Neuron (in vitro differentiated cells): ENCODE measurements around the gene RNMT.

Source experiments
- H2AFZ ChIP-seq: one replicate; pipeline ENCODE4 v1.6.1; 2013; ENCODE audit warnings: low read depth, mild to moderate bottlenecking, inconsistent platforms, low read length, moderate library complexity
- H3K27me3 ChIP-seq: one replicate; pipeline ENCODE4 v1.6.1; 2013; ENCODE audit warnings: low read length; ENCODE audit not compliant: insufficient read depth
- H3K36me3 ChIP-seq: one replicate; pipeline ENCODE4 v1.6.1; 2013; ENCODE audit warnings: low read length; ENCODE audit not compliant: insufficient read depth
- H3K4me1 ChIP-seq: one replicate; pipeline ENCODE4 v1.6.1; 2013; ENCODE audit warnings: low read length; ENCODE audit not compliant: insufficient read depth
- H3K4me3 ChIP-seq: 2 replicates; pipeline ENCODE4 v1.5.1; 2013; ENCODE audit warnings: mild to moderate bottlenecking, low read length, moderate library complexity
- H3K9me3 ChIP-seq: one replicate; pipeline ENCODE4 v1.6.1; 2013; ENCODE audit warnings: low read length

RNMT gene

DNA sequence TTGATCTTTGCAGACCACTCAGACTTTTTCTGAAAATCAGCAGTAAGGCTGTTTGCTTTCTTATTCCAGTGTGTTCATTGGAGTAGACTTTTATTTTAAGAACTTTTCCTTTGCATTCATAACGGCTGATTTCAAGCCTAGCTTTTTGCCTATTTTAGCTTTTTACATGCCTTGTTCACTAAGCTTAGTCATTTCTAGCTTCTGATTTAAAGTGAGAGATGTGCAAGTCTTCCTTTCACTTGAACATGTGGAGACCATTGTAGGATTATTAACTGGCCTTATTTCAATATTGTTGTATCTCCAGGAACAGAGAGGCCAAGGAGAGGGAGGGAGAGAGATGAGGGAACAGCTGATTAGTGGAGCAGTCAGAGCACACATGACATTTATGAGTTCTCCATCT, 32.1 kb downstream of the RNMT start:
- no peak overlapping the region for H3K4me3 ChIP-seq
- peaks cover 9% of the 10 kb centered on the region for H3K9me3 ChIP-seq
- no peaks in the 10 kb centered on the region for H3K4me1 ChIP-seq
- peaks cover 52% of the 10 kb centered on the region for H3K36me3 ChIP-seq
- H2AFZ ChIP-seq, result no peak overlapping the region
- H3K27me3 ChIP-seq, result no peaks in the 10 kb centered on the region

DNA sequence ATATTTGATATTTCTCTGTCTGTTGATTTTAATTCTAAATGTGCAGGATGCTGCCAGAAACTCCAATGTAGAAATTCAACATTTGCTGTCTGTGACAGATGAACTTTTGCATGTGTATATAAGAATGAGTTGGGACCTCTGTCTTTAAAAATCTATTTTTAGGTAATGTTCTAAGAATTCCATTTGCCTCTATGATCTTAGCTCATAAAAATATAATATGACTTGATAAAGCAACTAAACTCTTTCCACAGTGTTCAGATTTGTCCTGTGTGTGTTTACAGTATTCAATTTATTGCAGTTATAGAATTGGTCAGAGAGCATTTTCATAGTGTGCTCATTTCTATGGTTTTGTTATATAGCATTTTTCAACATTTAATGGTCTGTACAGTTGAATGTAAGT, 33.6 kb downstream of the RNMT start:
- no peaks in the 10 kb centered on the region for H3K4me1 ChIP-seq
- H3K27me3 ChIP-seq, result no peaks in the 10 kb centered on the region
- no peak overlapping the region for H3K4me3 ChIP-seq
- H3K36me3 ChIP-seq, result peaks cover 41% of the 10 kb centered on the region
- no peak overlapping the region for H2AFZ ChIP-seq
- peaks cover 9% of the 10 kb centered on the region for H3K9me3 ChIP-seq

- Histone ChIP-seq H3K27me3 (no peaks in the 10 kb centered on the region), H3K36me3 (peaks cover 16% of the 10 kb centered on the region), H3K4me3 (no peak overlapping the region), H3K9me3 (peaks cover 13% of the 10 kb centered on the region), H3K4me1 (no peaks in the 10 kb centered on the region), H2AFZ (no peak overlapping the region)
These were observed 36.4 kb downstream of the RNMT start for GRCh38 chr18:13762690-13763439.

GRCh38 chr18:13775058-13775457, 48.6 kb downstream of the RNMT start:
- Histone ChIP-seq H3K27me3 (no peaks in the 10 kb centered on the region), H3K36me3 (no peaks in the 10 kb centered on the region), H2AFZ (no peak overlapping the region), H3K4me3 (no peak overlapping the region), H3K9me3 (no peaks in the 10 kb centered on the region), H3K4me1 (no peaks in the 10 kb centered on the region)

DNA sequence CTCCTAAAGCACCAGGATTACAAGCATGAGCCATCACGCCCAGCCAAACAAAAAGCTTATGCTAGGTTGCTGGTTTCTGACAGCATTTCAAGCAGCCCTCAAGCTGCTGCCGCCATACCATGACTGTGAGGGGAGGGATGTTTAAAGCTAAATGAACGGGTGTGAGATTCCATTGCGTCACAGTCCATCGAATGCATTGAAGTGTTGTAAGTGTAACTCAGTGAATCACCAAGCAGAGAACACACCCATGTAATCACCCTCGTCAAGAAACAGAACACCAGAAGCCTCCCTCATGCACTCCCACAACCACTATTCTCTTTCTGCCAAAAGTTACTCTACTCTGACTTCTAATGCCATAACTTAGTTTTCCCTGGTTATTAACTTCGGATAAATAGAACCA, 64.7 kb downstream of the RNMT start:
- H3K36me3 ChIP-seq, result no peaks in the 10 kb centered on the region
- H3K4me3 ChIP-seq, result no peak overlapping the region
- H3K9me3 ChIP-seq, result no peaks in the 10 kb centered on the region
- no peaks in the 10 kb centered on the region for H3K27me3 ChIP-seq
- H2AFZ ChIP-seq, result no peak overlapping the region
- no peaks in the 10 kb centered on the region for H3K4me1 ChIP-seq

DNA sequence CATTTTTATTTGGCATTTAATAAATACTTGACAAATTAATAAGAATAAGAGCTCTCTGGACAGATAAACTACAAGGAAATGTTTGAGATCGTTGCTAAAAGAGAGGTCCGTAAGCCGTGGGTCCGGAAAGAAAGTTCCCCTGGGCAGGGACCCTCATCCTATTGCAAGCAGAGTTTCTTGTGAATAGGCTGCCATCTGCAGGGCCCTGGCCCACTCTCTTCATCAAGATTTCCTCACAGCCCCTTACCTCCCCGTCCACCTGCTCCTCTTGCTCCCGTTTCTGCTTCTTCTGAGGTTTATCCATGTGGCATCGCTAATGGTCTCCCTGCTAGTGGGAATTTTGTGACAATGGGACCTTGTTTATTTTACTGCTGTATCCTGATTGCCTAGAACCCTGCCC, 67.3 kb downstream of the RNMT start:
- H3K4me3 ChIP-seq, result no peak overlapping the region
- no peaks in the 10 kb centered on the region for H3K9me3 ChIP-seq
- H3K27me3 ChIP-seq, result peaks cover 3% of the 10 kb centered on the region
- no peak overlapping the region for H2AFZ ChIP-seq
- no peaks in the 10 kb centered on the region for H3K4me1 ChIP-seq
- H3K36me3 ChIP-seq, result no peaks in the 10 kb centered on the region

DNA sequence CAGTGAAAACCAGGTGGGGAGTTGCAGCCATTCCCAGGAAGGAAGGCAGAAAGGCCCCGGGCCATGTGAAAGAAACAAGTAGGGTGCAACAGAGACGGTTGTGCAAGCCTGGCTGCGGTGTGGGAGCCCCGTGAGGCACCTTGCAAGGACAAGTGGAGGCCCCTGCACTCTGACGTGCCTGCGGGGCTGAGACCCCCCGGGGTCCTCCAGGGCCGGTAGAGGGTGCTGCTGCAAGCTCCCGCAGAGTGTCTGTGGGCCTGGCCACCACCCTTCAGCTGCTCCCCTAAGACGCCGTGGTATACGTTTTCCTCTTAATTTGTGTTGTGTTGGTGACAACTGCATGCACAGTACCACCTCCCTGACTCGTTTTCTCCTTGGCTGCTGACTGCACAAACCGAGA, 70.0 kb downstream of the RNMT start:
- Histone ChIP-seq H3K4me3 (no peak overlapping the region), H3K9me3 (no peaks in the 10 kb centered on the region), H3K36me3 (no peaks in the 10 kb centered on the region), H3K4me1 (no peaks in the 10 kb centered on the region), H3K27me3 (peaks cover 27% of the 10 kb centered on the region), H2AFZ (no peak overlapping the region)

- Histone ChIP-seq H3K36me3 (no peaks in the 10 kb centered on the region), H3K4me1 (no peaks in the 10 kb centered on the region), H2AFZ (no peak overlapping the region)
These were observed 70.7 kb downstream of the RNMT start for GRCh38 chr18:13797157-13797611.

DNA sequence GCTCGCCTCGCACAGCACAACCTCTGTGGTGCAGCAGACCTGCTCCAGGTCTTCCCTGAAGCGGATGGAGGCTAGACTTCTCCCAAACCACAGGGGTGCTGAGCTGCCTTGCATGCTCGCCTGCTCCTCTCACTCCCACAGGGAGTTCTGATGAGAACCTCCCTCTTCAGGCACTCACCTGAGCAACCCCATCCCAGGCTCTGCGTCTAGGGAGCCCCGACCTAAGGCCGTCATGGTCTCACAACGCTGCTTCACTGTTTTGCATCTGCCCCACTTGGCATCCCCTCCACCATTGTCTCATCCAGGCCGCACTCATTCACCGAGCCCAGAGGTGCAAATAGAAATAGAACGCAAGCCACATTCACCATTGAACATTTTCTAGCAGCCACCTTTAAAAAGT, 72.9 kb downstream of the RNMT start:
- H3K4me3 ChIP-seq, result no peak overlapping the region
- peaks cover 36% of the 10 kb centered on the region for H3K27me3 ChIP-seq
- no peak overlapping the region for H2AFZ ChIP-seq
- no peaks in the 10 kb centered on the region for H3K36me3 ChIP-seq
- no peaks in the 10 kb centered on the region for H3K4me1 ChIP-seq
- H3K9me3 ChIP-seq, result no peaks in the 10 kb centered on the region

More at GRCh38 chr18:13797157-13797611, 70.7 kb downstream of the RNMT start:
- Histone ChIP-seq H3K4me3 (no peak overlapping the region), H3K9me3 (no peaks in the 10 kb centered on the region), H3K27me3 (peaks cover 30% of the 10 kb centered on the region)

DNA sequence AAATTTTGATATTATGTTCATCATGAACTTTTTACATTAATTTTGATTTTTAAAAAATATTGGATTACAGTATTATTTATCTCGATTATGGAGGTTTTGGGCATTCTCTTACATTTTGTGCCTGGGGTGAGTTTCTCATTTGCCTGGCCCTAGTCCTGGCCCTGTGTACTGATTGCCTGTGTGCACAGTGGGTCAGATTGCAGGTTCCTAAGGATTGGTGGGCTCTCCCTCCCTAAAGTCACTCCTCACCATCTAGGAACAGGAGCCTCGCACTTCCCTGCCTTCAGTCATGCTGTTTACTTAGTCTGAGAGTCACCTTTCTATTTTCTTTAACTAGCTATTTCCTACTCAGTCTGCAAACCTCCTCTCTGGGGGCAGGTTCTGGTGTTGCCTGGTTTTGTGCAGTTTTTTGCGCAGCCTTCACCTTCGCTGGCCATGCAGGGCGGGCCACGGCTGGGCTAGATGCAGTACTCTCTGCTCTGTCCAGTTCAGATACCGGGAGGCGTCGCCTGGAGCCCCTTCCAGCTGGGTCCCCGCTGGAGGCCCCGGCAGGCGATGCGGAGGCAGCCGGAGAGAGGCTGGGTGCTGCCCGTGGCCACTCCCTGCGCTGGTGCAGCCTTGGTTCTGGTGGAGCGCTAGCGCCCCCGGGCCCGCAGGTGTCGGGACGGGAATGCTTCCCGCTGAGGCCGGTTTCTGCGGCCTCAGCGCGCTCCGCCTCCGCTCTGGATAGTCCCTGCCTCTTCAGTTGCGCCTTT, 74.2 kb downstream of the RNMT start:
- H3K4me1 ChIP-seq, result no peaks in the 10 kb centered on the region
- H3K27me3 ChIP-seq, result peaks cover 36% of the 10 kb centered on the region
- no peak overlapping the region for H3K4me3 ChIP-seq
- H3K9me3 ChIP-seq, result no peaks in the 10 kb centered on the region
- H3K36me3 ChIP-seq, result no peaks in the 10 kb centered on the region
- peak overlapping the region; percentile 63 for H2AFZ ChIP-seq

DNA sequence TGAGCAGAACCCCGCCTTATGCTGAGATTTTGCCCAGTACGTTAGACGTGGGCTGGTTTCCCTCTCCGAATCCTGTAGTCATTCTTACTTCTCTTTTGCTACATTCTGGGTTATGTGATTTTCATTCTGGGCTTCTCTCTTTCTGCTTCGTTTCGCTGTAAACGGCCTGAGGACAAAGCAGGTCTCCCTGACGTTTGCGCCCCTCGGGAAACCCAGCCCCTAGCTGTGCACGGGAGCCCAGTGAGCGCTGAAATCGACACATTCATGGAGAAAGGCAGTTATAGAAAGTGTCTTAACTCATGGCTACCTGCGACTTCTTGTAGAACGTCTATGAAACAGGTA, 74.8 kb downstream of the RNMT start:
- H3K4me3 ChIP-seq, result no peak overlapping the region

GRCh38 chr18:13804305-13804704, 77.8 kb downstream of the RNMT start:
- H3K27me3 ChIP-seq, result peaks cover 28% of the 10 kb centered on the region
- no peaks in the 10 kb centered on the region for H3K36me3 ChIP-seq
- no peak overlapping the region for H3K4me3 ChIP-seq
- H3K9me3 ChIP-seq, result no peaks in the 10 kb centered on the region
- H2AFZ ChIP-seq, result no peak overlapping the region
- H3K4me1 ChIP-seq, result no peaks in the 10 kb centered on the region

More for the DNA sequence above, 74.8 kb downstream of the RNMT start:
- Histone ChIP-seq H2AFZ (peak overlapping the region; percentile 63), H3K27me3 (peaks cover 36% of the 10 kb centered on the region), H3K4me1 (no peaks in the 10 kb centered on the region), H3K9me3 (no peaks in the 10 kb centered on the region), H3K36me3 (no peaks in the 10 kb centered on the region)

DNA sequence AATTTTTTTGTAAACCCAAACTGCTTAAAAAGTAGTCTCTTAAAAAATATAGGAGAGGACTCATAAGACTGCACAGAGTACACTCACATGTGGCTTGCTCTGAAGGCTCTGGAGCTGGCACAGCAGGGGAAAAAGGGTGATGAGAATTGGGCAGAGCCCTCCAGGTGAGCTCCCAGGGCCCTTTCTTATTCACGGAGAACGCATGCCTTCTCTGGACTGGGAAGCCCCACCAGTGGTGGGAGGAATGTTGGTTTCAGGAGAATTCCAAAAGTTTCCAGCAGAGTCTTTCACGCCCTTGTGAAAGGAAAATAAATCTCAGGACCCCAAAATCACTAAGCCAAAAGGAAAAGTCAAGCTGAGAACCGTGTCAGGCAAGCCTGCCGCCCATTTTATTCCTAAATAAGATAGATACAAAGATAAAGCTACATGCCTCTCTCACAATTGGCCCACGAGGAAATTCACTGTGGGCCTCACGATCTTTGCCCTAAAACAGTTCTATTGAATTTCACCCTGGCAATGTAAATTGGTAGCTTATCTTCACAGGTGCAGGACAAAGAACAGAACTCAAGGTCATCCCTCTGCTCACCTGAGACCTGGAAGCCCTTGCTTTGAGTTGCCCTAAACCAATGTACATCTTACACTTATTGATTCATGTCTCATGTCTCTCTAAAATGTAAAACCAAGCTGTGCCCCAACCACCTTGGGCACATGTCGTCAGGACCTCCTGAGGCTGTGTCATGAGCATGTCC, 82.0 kb downstream of the RNMT start:
- H2AFZ ChIP-seq, result no peak overlapping the region
- no peak overlapping the region for H3K4me3 ChIP-seq
- H3K36me3 ChIP-seq, result no peaks in the 10 kb centered on the region

More for the DNA sequence above, 82.0 kb downstream of the RNMT start:
- H3K9me3 ChIP-seq, result no peaks in the 10 kb centered on the region
- no peaks in the 10 kb centered on the region for H3K27me3 ChIP-seq
- no peaks in the 10 kb centered on the region for H3K4me1 ChIP-seq
